GM13976 (cell line): ENCODE measurements around the gene CHMP3.

Source experiments
- DNase-seq: peaks from one replicate; pipeline ENCODE4 v3.0.0; 2012; ENCODE audit warnings: low spot score
- CTCF ChIP-seq: IDR thresholded peaks from 2 replicates; pipeline ENCODE4 v1.5.1; 2012; ENCODE audit warnings: borderline replicate concordance, mild to moderate bottlenecking; ENCODE audit not compliant: insufficient read depth; ENCODE audit errors: extremely low read depth, missing control alignments, control extremely low read depth
- in situ Hi-C: fragments of 300-500 bp; cut with MboI; formaldehyde crosslinking; loops from one replicate; pipeline ENCODE4 v1.12.0; 2022; ENCODE audit warnings: low sequenced_read_pairs, mixed read lengths, inconsistent platforms; ENCODE audit not compliant: unreplicated experiment

The CHMP3 gene

GRCh38 chr2:86566821-86567190, 3.6 kb upstream of the CHMP3 start:
- in situ Hi-C loops, result no loop called here
- TF ChIP-seq CTCF, result no peak
- DNase-seq, result no peak

GRCh38 chr2:86566158-86566820, 3.0 kb upstream of the CHMP3 start:
- no peak for DNase-seq
- in situ Hi-C loops, result no loop called here
- TF ChIP-seq CTCF, result no peak

- in situ Hi-C loops, result no loop called here
- TF ChIP-seq CTCF, result no peak
- DNase-seq, result no peak
Measured at GRCh38 chr2:86563650-86564061, 413 bp upstream of the CHMP3 start.

GRCh38 chr2:86562485-86562921, 740 bp downstream of the CHMP3 start:
- TF ChIP-seq CTCF, result no peak
- in situ Hi-C loops, result no loop called here
- DNase-seq, result no peak

GRCh38 chr2:86557836-86558235, 5.4 kb downstream of the CHMP3 start:
- in situ Hi-C loops, result no loop called here
- DNase-seq, result no peak
- TF ChIP-seq CTCF, result no peak

- in situ Hi-C loops, result no loop called here
- DNase-seq, result no peak
- TF ChIP-seq CTCF, result no peak
Measured at GRCh38 chr2:86556508-86556907, 6.7 kb downstream of the CHMP3 start.
